ENCODE data around the gene ADGRB2.

GRCh38 chr1:31789259-31790065 is 25.3 kb upstream of the ADGRB2 start:
- peak; percentile 85 to 95 (median 93) for TF ChIP-seq CTCF (IDR thresholded peaks at IDR 0.05)
- no peak for TF ChIP-seq POLR2A (IDR thresholded peaks at IDR 0.05)
